8988T (cell line): ENCODE measurements around the gene TMEM61.

Source experiments
- DNase-seq: peaks from one replicate; pipeline ENCODE4 v3.0.0; 2011

The TMEM61 gene

GRCh38 chr1:55040083-55040932 lies 59.9 kb downstream of the TMEM61 start:
- no peak for DNase-seq

GRCh38 chr1:55040933-55041494 lies 60.6 kb downstream of the TMEM61 start:
- DNase-seq, result no peak

GRCh38 chr1:55041613-55042012 lies 61.2 kb downstream of the TMEM61 start:
- no peak for DNase-seq
